GM23338 (cell line): ENCODE measurements around the gene BIRC7. TPM values are rescaled to one million over a fixed set of nuclear protein-coding genes. Genes with fewer than 3 reads are reported as not detected.

ENCODE experiments used
- ATAC-seq: fragments of 200-7000 bp; cut with Tn5 transposase; 3 replicates; pipeline ENCODE4 v1.9.1; 2020
- DNase-seq: peaks from one replicate; pipeline ENCODE4 v3.0.0-alpha.2; 2015; ENCODE audit warnings: low spot score
- H2AFZ ChIP-seq: fragments of 200-600 bp; sonication (generic); 2 replicates; pipeline ENCODE4 v1.8.0; 2016; ENCODE audit warnings: antibody characterized with exemption, mild to moderate bottlenecking, moderate library complexity
- H3F3A ChIP-seq: fragments of 200-600 bp; sonication (generic); replicated peaks from 2 replicates; pipeline ENCODE4 v1.8.0; 2017; ENCODE audit warnings: antibody characterized with exemption, mixed run types, low read depth
- H3K27ac ChIP-seq: fragments of 200-600 bp; sonication (generic); 2 replicates; pipeline ENCODE4 v1.6.1; 2016; ENCODE audit warnings: low read depth
- H3K27me3 ChIP-seq: fragments of 200-600 bp; sonication (generic); 2 replicates; pipeline ENCODE4 v1.8.0; 2016; ENCODE audit warnings: mild to moderate bottlenecking, mixed run types, moderate library complexity; ENCODE audit not compliant: insufficient read depth
- H3K36me3 ChIP-seq: fragments of 200-600 bp; sonication (generic); 2 replicates; pipeline ENCODE4 v1.8.0; 2016; ENCODE audit warnings: mild to moderate bottlenecking; ENCODE audit not compliant: insufficient read depth
- H3K4me1 ChIP-seq: fragments of 200-600 bp; sonication (generic); 2 replicates; pipeline ENCODE4 v1.8.0; 2016; ENCODE audit warnings: mild to moderate bottlenecking, moderate library complexity; ENCODE audit not compliant: insufficient read depth
- H3K4me2 ChIP-seq: fragments of 200-600 bp; sonication (generic); 2 replicates; pipeline ENCODE4 v1.7.1; 2017; ENCODE audit warnings: mixed run types
- H3K4me3 ChIP-seq: fragments of 200-600 bp; sonication (generic); 2 replicates; pipeline ENCODE4 v1.6.1; 2016; ENCODE audit warnings: mixed run types
- H3K79me2 ChIP-seq: fragments of 200-600 bp; sonication (generic); replicated peaks from 2 replicates; pipeline ENCODE4 v1.8.0; 2017; ENCODE audit warnings: mild to moderate bottlenecking; ENCODE audit not compliant: insufficient read depth
- H3K9me2 ChIP-seq: fragments of 200-600 bp; sonication (generic); 2 replicates; pipeline ENCODE4 v1.8.0; 2017; ENCODE audit not compliant: insufficient read depth
- H4K20me1 ChIP-seq: fragments of 200-600 bp; sonication (generic); replicated peaks from 2 replicates; pipeline ENCODE4 v1.8.0; 2017; ENCODE audit warnings: mild to moderate bottlenecking; ENCODE audit not compliant: insufficient read depth
- H3K27ac Mint-ChIP-seq: 2 replicates; pipeline ENCODE4 v1.8.0; 2020; ENCODE audit warnings: inconsistent platforms, mild to moderate bottlenecking, moderate library complexity, mixed read lengths
- H3K27me3 Mint-ChIP-seq: 3 replicates; pipeline ENCODE4 v1.8.0; 2022; ENCODE audit warnings: low read depth, mild to moderate bottlenecking, moderate library complexity, mixed read lengths, inconsistent platforms; ENCODE audit not compliant: insufficient read depth, poor library complexity
- H3K36me3 Mint-ChIP-seq: 3 replicates; pipeline ENCODE4 v1.8.0; 2021; ENCODE audit warnings: low read depth, mild to moderate bottlenecking, inconsistent platforms, moderate library complexity, mixed read lengths
- H3K4me1 Mint-ChIP-seq: 3 replicates; pipeline ENCODE4 v1.8.0; 2020; ENCODE audit warnings: mild to moderate bottlenecking, inconsistent platforms, mixed read lengths
- H3K4me3 Mint-ChIP-seq: 3 replicates; pipeline ENCODE4 v1.8.0; 2021; ENCODE audit warnings: moderate library complexity, mild to moderate bottlenecking, inconsistent platforms, mixed read lengths
- H3K9me3 Mint-ChIP-seq: 3 replicates; pipeline ENCODE4 v1.8.0; 2020; ENCODE audit warnings: moderate library complexity, mild to moderate bottlenecking, inconsistent platforms, mixed read lengths
- CREB1 ChIP-seq: fragments of 250-450 bp; sonication (Bioruptor Pico); IDR thresholded peaks from 2 replicates; pipeline ENCODE4 v1.5.0; 2020; ENCODE audit warnings: low read depth, mild to moderate bottlenecking, moderate library complexity
- CTCF ChIP-seq, 2 experiments: fragments of 200-600 bp in 1 of 2; sonication (generic) in 1 of 2; conservative IDR thresholded peaks; 2 replicates each; pipeline versions ENCODE4 v1.5.1 to v1.6.1; 2016 to 2017; ENCODE audit warnings: antibody characterized with exemption in 2 of 2, low read depth in 2 of 2, mild to moderate bottlenecking in 2 of 2, moderate library complexity in 1 of 2
- EZH2 ChIP-seq: fragments of 200-600 bp; sonication (generic); IDR thresholded peaks from one replicate; pipeline ENCODE4 v1.8.0; 2017; ENCODE audit warnings: antibody characterized with exemption, mild to moderate bottlenecking, low read depth; ENCODE audit not compliant: unreplicated experiment
- EZH2phosphoT487 ChIP-seq: fragments of 200-600 bp; sonication (generic); IDR thresholded peaks from one replicate; pipeline ENCODE4 v1.8.1; 2018; ENCODE audit warnings: antibody characterized with exemption; ENCODE audit not compliant: unreplicated experiment
- JUNB ChIP-seq: IDR thresholded peaks from one replicate; pipeline ENCODE4 v1.6.1; 2016; ENCODE audit warnings: antibody characterized with exemption; ENCODE audit not compliant: unreplicated experiment
- NANOG ChIP-seq: IDR thresholded peaks from 2 replicates; pipeline ENCODE4 v1.6.1; 2016; ENCODE audit warnings: antibody characterized with exemption, borderline replicate concordance
- POLR2AphosphoS5 ChIP-seq: IDR thresholded peaks from 2 replicates; pipeline ENCODE4 v1.6.1; 2016; ENCODE audit warnings: antibody characterized with exemption, low read depth
- STAT1 ChIP-seq: IDR thresholded peaks from one replicate; pipeline ENCODE4 v1.6.1; 2016; ENCODE audit warnings: antibody characterized with exemption; ENCODE audit not compliant: unreplicated experiment
- ZNF114 ChIP-seq: fragments of 250-450 bp; sonication (Bioruptor Pico); IDR thresholded peaks from 2 replicates; pipeline ENCODE4 v1.5.0; 2020; ENCODE audit warnings: mild to moderate bottlenecking, moderate library complexity
- ZNF331 ChIP-seq: fragments of 250-450 bp; sonication (Bioruptor Pico); IDR thresholded peaks from 2 replicates; pipeline ENCODE4 v1.5.0; 2020; ENCODE audit warnings: low read depth, mild to moderate bottlenecking, moderate library complexity
- polyA plus RNA-seq: library from polyadenylated mRNA; unstranded; fragments of >200 nt; fragmentation: Nextera tagmentation; extraction: Ambion mirVana; gene quantifications from 2 replicates; pipeline ENCODE4 v1.2.1, GENCODE V29; 2016
- total RNA-seq: library from RNA; depleted of rRNA; stranded (reverse); fragments of >200 nt; shearing (Covaris generic); gene quantifications from 2 replicates; pipeline ENCODE4 v1.2.3, GENCODE V29; 2014
- TF ChIP-seq, protein P1 (sequence below): IDR thresholded peaks from 2 replicates; pipeline ENCODE4 v1.6.1; 2016; ENCODE audit warnings: antibody characterized with exemption
- TF ChIP-seq, protein P2 (sequence below): fragments of 250-450 bp; sonication (Bioruptor Pico); IDR thresholded peaks from 2 replicates; pipeline ENCODE4 v1.5.0; 2020; ENCODE audit warnings: mild to moderate bottlenecking, moderate library complexity
- TF ChIP-seq, protein P3 (sequence below): IDR thresholded peaks from one replicate; pipeline ENCODE4 v1.6.1; 2018; ENCODE audit warnings: antibody characterized with exemption; ENCODE audit not compliant: unreplicated experiment

BIRC7 gene
- total and polyA plus RNA-seq, 2 experiments from 2014 or later, result 0.16 to 0.24 TPM

DNA sequence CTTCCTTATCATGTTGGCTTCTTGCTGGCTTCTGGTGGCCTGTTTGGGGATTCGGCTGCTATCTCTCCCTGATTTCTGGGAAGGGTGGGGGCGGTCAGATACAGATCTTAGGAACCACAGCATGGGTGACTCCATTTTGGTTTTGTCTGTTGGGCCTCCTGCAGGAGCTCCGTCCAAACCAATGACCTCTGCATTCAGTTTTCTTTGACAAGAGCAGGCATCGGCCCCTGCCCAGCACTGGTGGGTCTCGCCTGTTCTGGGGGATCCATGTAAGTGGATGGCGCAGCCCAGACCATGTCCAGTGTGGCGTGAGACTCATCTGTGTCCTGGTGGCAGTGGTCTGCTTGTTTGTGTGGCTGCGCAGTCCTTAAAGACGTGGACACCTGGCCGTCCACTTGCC lies 28.3 kb downstream of the BIRC7 start:
- Histone ChIP-seq H3K27me3 (no peaks in the 10 kb centered on the region), H3K9me2 (no peaks in the 10 kb centered on the region), H2AFZ (no peak overlapping the region)

More for the DNA sequence above, 28.3 kb downstream of the BIRC7 start:
- Histone ChIP-seq H3K27ac (no peak overlapping the region), H3F3A (no peaks in the 10 kb centered on the region), H3K4me1 (no peaks in the 10 kb centered on the region), H3K4me2 (no peak overlapping the region), H3K79me2 (no peaks in the 10 kb centered on the region), H3K36me3 (no peaks in the 10 kb centered on the region), H3K4me3 (no peak overlapping the region), H4K20me1 (no peaks in the 10 kb centered on the region)
- H3K4me1 Mint-ChIP-seq, result peaks cover 16% of the 10 kb centered on the region
- ATAC-seq, result no peak
- TF ChIP-seq EZH2 (no peak), ZNF114 (CRISPR knock-in tag) (no peak), CREB1 (CRISPR knock-in tag) (no peak), ZNF331 (CRISPR knock-in tag) (no peak), NANOG (no peak), JUNB (no peak), CTCF (conservative IDR thresholded peaks at IDR 0.05; ENCODE audit: low read depth in 2 of 2) (no peak), STAT1 (no peak), POLR2AphosphoS5 (no peak), EZH2phosphoT487 (no peak)
- TF ChIP-seq, protein P1, sequence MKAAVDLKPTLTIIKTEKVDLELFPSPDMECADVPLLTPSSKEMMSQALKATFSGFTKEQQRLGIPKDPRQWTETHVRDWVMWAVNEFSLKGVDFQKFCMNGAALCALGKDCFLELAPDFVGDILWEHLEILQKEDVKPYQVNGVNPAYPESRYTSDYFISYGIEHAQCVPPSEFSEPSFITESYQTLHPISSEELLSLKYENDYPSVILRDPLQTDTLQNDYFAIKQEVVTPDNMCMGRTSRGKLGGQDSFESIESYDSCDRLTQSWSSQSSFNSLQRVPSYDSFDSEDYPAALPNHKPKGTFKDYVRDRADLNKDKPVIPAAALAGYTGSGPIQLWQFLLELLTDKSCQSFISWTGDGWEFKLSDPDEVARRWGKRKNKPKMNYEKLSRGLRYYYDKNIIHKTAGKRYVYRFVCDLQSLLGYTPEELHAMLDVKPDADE, result no peak
- TF ChIP-seq, protein P2, sequence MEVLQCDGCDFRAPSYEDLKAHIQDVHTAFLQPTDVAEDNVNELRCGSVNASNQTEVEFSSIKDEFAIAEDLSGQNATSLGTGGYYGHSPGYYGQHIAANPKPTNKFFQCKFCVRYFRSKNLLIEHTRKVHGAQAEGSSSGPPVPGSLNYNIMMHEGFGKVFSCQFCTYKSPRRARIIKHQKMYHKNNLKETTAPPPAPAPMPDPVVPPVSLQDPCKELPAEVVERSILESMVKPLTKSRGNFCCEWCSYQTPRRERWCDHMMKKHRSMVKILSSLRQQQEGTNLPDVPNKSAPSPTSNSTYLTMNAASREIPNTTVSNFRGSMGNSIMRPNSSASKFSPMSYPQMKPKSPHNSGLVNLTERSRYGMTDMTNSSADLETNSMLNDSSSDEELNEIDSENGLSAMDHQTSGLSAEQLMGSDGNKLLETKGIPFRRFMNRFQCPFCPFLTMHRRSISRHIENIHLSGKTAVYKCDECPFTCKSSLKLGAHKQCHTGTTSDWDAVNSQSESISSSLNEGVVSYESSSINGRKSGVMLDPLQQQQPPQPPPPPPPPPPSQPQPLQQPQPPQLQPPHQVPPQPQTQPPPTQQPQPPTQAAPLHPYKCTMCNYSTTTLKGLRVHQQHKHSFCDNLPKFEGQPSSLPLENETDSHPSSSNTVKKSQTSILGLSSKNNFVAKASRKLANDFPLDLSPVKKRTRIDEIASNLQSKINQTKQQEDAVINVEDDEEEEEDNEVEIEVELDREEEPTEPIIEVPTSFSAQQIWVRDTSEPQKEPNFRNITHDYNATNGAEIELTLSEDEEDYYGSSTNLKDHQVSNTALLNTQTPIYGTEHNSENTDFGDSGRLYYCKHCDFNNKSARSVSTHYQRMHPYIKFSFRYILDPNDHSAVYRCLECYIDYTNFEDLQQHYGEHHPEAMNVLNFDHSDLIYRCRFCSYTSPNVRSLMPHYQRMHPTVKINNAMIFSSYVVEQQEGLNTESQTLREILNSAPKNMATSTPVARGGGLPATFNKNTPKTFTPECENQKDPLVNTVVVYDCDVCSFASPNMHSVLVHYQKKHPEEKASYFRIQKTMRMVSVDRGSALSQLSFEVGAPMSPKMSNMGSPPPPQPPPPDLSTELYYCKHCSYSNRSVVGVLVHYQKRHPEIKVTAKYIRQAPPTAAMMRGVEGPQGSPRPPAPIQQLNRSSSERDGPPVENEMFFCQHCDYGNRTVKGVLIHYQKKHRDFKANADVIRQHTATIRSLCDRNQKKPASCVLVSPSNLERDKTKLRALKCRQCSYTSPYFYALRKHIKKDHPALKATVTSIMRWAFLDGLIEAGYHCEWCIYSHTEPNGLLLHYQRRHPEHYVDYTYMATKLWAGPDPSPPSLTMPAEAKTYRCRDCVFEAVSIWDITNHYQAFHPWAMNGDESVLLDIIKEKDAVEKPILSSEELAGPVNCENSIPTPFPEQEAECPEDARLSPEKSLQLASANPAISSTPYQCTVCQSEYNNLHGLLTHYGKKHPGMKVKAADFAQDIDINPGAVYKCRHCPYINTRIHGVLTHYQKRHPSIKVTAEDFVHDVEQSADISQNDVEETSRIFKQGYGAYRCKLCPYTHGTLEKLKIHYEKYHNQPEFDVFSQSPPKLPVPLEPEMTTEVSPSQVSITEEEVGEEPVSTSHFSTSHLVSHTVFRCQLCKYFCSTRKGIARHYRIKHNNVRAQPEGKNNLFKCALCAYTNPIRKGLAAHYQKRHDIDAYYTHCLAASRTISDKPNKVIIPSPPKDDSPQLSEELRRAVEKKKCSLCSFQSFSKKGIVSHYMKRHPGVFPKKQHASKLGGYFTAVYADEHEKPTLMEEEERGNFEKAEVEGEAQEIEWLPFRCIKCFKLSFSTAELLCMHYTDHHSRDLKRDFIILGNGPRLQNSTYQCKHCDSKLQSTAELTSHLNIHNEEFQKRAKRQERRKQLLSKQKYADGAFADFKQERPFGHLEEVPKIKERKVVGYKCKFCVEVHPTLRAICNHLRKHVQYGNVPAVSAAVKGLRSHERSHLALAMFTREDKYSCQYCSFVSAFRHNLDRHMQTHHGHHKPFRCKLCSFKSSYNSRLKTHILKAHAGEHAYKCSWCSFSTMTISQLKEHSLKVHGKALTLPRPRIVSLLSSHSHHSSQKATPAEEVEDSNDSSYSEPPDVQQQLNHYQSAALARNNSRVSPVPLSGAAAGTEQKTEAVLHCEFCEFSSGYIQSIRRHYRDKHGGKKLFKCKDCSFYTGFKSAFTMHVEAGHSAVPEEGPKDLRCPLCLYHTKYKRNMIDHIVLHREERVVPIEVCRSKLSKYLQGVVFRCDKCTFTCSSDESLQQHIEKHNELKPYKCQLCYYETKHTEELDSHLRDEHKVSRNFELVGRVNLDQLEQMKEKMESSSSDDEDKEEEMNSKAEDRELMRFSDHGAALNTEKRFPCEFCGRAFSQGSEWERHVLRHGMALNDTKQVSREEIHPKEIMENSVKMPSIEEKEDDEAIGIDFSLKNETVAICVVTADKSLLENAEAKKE (CRISPR knock-in tag), result no peak
- TF ChIP-seq, protein P3, sequence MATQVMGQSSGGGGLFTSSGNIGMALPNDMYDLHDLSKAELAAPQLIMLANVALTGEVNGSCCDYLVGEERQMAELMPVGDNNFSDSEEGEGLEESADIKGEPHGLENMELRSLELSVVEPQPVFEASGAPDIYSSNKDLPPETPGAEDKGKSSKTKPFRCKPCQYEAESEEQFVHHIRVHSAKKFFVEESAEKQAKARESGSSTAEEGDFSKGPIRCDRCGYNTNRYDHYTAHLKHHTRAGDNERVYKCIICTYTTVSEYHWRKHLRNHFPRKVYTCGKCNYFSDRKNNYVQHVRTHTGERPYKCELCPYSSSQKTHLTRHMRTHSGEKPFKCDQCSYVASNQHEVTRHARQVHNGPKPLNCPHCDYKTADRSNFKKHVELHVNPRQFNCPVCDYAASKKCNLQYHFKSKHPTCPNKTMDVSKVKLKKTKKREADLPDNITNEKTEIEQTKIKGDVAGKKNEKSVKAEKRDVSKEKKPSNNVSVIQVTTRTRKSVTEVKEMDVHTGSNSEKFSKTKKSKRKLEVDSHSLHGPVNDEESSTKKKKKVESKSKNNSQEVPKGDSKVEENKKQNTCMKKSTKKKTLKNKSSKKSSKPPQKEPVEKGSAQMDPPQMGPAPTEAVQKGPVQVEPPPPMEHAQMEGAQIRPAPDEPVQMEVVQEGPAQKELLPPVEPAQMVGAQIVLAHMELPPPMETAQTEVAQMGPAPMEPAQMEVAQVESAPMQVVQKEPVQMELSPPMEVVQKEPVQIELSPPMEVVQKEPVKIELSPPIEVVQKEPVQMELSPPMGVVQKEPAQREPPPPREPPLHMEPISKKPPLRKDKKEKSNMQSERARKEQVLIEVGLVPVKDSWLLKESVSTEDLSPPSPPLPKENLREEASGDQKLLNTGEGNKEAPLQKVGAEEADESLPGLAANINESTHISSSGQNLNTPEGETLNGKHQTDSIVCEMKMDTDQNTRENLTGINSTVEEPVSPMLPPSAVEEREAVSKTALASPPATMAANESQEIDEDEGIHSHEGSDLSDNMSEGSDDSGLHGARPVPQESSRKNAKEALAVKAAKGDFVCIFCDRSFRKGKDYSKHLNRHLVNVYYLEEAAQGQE, result no peak
- H3K4me3 Mint-ChIP-seq, result no peak overlapping the region
- H3K36me3 Mint-ChIP-seq, result no peaks in the 10 kb centered on the region
- no peaks in the 10 kb centered on the region for H3K9me3 Mint-ChIP-seq
- peaks cover 31% of the 10 kb centered on the region for H3K27me3 Mint-ChIP-seq
- no peak for DNase-seq
- no peak overlapping the region for H3K27ac Mint-ChIP-seq
